ENCODE results near the gene ALPL.
"Not testable (repeated sequence)": the region's sequence is repeated elsewhere in the genome, so short reads cannot be mapped to it uniquely, and the experiment has no call there.

Gene ALPL

DNA sequence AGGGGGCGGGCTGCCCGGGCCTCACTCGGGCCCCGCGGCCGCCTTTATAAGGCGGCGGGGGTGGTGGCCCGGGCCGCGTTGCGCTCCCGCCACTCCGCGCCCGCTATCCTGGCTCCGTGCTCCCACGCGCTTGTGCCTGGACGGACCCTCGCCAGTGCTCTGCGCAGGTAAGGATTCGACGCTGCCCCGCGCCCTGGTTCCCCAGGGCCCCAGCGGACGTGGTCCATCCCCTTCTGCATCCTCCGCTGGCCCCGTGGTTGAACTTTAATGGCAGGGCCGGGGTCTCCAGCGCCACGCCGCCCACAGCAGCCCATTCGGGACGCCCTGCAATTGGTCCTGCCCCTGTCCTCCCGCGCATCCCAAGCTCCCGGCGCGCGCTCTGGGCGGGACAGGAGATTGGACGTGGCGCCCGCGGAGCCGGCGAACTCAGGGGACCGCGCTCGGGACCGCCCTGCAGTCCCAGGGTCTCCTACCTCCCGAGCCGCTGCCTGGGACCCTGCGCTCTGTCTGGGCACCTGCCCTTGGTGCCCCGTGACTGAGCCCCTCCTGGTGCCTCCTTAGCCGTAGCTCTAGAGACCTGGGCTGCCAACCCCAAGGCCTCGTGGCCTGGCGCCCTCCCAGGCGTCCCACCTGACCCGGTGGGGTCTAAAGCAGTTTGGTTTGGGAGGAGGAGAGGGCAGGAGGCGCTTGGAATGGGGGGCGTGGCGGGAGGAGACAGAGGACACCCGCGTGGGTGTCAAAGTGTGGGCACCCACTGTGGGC is at the start of gene ALPL:
ALPL (plus strand) TSS at position 73 of the 762 bp plus-strand sequence. CDS start 44,659 bp downstream, outside the sequence.
- peak; percentile 28 for DNase-seq

DNA sequence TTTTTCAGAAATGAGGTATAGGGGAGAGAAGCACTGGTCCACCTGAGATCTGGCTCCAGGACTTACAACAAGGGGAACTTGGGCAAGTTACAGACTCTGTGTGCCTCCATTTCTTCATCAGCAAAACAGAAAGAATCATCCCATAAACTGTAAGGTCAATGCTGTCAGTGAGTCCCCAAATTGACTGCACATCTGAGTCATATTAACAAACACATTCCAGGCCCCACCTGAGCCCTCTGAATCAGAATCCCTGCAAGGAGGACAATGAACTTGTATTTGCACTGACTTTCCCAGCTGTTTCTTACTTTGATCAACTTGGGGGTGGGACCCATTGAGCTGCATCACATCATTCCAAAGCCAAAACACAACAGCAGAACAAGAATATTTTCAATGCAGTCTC is 44.1 kb upstream of the ALPL start:
- DNase-seq, result not testable (repeated sequence)

DNA sequence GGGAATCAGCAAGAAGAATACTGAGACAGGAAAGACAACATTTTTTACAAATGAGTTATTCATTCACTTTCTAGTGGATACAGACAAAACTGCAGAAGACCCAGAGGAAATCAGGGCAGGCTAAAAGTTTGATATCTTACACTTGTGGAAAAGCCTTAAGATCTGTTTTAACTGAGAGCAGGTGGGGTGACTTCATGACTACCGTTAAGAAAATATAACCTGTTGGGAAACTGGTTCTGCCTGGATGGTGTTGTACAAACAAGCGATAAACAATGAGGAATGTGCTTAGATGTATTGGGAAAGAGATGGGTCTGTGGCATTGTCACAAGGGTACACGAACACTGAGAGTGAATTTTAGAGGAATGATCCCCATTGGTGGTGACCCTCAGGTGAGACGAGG is 41.3 kb upstream of the ALPL start:
- DNase-seq, result not testable (repeated sequence)

DNA sequence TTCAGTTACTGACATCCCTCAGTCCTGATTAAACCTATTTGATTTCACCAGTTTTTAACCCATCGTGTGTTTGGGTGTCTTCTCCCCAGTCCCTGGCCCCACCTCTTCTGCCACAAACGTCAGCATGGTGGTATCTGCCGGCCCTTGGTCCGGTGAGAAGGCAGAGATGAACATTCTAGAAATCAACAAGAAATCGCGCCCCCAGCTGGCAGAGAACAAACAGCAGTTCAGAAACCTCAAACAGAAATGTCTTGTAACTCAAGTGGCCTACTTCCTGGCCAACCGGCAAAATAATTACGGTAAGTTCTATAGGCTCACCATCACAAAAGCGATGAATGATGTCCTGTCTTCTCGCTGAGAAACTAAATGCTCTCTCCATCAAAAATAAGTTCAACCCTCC is 40.6 kb upstream of the ALPL start:
- DNase-seq, result no peak

DNA sequence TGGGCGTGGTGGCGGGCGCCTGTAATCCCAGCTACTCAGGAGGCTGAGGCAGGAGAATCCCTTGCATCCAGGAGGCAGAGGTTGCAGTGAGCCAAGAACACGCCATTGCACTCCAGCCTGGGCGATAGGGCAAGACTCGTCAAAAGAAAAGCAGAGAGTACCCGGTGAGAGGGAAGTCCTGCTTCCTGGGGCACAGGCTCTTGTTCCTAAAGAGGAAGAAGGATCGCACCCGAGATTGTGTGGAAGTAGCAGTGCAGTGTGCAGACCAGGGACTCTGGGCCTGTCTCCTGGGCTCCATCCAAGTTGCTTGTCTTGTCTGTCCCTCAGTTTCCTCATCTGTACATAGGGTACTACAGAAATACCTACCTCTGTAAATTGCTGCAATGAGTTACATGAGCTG is 39.6 kb upstream of the ALPL start:
- DNase-seq, result no peak

DNA sequence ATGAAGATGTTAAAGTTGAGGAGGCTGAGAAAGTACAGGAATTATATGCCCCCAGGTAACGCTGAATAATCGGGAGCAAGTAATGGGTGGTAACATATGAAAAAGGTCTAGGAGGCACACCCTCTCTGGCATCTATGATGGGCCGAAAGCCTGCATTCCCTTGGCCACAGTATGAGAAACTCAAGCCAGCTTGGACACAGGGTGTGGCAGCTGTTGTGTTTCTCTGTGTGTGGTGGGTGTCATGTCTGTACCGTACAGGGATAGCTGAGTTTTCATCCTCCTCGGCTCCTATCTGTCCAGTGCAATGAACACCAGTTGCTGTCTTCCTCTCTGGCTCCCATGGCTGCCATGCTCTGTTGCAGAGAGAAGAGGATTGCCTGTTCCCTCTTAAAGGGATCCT is 36.4 kb upstream of the ALPL start:
- DNase-seq, result no peak

DNA sequence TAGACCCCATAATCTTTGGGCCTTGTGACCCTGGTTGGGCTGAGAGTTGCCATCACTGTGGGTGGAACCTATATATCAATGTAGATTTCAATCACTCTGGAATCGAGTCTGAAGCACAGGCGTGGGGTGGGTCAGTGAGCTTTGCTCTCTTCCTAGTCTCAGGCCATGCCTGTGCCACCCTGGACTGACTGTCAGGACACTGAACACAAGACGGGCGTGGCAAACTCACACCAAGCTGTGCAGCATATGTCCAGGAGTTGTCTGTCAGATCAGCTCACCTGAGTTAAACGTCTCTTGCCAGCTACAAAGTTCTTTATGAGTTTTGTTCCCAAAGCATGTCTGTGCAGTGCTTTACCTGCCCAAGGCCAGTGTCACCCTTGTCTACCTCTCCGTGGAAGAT is 30.9 kb upstream of the ALPL start:
- no peak for DNase-seq

DNA sequence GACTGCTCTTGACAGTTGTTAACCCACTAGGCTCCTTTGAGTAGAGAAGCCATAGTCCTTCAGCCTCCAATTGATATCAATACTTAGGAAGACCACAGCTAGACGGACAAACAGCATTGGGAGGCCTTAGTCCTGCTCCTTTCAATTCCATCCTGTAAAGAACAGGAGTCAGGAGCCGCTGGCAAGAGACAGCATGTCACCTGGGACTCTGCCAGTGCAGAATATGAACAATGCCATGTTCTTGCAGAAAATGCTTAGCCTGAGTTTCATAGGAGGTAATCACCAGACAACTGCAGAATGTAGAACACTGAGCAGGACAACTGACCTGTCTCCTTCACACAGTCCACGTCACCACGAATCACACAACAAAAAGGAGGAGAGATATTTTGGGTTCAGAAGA is 25.3 kb upstream of the ALPL start:
- not testable (repeated sequence) for DNase-seq

DNA sequence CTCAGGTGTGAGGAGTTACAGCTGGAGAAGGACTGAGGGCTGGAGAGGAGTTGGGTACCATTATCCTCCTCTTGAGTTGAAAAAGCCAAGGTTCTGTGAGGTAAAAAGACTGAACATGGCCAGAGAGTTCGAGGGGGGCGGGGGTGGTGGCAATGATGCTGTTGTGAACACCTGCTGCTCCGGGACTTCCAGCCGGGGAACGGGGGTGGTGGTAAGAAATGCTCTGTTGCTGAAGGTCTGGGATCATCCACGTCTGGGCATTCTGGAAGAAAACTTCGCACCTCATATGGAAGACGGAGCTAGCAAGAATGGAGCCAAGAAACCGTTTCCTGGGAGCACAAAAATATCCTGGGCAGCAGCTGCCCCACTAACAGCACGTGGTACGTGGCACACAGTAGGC is 20.1 kb upstream of the ALPL start:
- no peak for DNase-seq

DNA sequence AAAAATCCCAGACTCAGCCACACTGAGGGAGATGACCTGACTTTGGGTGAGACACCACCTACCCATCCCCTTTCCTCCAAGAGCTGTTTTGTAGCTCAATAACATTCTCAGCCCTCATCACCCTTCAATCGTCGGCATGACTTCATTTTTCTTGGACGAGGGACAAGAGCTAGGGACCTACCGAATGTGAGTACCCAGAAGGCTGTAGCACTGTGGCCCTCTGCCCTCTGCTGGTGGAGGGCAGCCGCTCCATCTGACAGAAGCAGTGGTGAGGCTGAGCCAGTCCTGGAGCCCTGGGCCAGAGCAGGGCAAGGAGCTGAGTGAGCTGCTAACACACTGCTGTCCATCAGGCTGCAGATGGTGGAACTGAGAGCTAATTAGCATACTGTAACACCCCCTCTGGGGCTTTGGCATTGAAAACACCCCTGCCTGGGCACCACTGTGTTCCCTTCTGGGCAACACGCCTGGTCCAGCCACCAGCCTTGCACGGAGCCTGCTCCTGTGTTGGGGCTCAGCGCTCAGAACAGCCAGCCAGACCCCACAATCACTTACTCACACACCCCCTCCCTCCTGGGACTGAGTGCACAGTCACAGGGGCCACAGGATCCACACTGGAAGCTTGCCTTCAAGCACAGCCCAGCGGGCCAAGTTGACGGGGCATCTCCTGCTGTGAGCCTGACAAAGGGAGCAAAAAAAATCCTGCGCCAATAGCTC is 18.3 kb upstream of the ALPL start:
- DNase-seq, result no peak

DNA sequence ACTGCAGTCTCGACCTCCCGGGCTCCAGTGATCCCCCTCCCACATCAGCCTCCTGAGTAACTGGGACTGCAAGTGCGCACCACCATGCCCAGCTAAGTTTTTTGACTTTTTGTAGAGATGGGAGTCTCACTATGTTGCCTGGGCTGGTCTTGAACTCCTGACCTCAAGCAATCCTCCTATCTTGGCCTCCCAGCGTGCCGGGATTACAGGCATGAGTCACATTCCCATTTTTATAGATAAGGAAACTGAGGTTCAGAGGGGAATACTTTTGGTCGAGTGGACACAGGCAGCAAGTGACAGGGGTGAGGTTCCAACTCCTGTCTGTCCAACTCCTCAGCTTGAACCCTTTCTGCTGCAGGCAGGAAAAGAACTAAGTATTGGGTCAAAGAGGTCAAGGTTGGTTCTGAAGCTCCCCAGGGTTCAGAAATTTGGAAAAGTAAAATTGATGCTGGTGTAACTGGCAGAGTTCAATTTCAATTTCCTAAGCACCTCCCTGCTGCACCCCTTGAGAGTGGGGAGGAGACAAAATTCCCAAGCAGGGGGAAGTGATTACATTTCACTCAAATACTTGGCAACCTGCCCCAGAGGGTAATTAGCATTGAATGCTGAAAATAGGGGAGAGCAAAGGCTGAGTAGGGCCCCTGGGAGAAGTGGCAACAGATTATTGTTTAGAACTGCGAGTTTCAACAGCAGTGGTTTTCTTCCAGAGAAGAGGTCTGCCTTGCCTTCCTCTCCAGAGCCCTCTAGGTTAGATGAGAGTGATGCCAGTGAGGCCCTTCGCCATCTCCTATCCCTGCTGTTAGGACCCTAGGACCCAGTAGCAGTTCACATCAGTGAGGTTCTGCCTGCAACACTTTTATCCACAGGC is 17.5 kb upstream of the ALPL start:
- DNase-seq, result no peak

DNA sequence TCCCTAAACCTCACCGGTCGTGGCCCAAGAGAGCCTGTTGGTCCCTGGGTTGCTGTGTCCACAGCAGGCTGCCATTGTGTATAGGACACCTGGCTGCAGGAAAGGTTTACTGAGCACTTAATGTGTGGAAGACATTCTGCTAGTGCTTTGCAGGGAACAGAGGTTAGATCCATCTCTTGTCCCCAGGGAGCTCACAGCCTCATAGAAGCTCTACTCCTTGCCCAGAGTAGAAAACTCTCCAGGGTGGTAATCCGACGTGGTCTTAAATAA is 16.9 kb upstream of the ALPL start:
- no peak for DNase-seq

DNA sequence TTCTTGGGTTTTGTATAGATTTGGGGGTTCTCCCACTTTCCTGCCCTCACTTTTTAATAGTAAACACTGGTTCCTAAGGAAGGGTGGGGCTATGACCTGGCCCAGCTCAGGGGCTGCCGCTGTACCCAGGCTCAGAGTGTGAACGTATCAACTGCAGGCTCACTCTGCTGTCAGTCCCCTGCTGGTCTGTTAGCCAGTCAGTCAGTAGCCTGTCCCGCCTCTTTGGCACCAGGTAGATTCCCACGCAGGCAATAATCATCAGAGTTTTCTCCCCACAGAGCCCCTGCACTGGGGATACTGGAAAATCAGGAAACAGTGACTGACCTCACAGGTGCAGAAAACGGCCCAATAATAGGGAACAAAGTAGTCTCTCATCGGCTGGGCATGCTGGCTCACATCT is 15.0 kb upstream of the ALPL start:
- no peak for DNase-seq

DNA sequence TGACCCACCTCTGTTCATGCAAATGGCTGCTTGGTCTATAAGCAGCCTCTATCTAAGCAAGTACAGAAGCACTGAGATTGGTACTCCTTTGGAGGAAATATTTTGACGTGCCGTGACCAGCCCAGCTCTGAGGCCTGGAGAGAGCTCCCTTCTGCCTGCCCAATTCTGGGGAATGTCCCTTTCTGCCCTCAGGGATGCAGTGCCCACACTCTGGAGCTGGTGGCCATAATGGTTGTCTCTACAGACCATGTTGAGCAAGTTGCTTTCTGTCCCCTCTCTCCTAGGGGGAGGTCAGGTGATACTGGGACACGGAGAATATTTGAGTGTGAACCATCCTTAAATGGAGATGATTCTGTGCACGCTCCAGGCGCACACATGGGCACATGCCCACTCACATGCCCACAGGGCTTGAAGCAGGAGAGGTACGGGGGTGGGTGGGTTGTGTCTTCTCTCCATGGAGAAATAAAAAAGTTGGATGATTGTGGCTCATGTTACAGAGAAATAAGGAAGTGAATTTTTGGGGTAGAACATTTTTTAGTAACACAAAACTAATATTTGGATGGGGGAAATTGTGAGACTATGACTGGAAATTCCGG is 13.9 kb upstream of the ALPL start:
- no peak for DNase-seq

DNA sequence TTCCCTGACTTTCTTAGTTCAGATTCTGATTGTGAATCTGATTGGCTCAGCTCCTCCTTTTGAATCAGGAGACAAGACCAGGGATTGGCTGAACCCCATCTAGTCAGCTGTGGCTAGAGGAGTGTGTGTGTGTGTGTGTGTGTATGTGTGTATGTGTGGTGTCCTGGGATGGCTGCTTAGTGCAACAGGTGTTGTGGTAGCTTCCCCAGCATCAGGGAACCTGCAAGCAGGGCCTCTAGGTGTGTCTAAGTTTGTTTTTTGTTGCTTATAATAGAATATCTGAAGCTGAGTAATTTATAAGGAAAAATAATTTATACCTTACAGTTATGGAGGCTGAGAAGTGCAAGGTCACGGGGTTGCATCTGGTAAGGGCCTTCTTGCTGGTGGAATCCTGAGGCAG is 13.2 kb upstream of the ALPL start:
- DNase-seq, result no peak

DNA sequence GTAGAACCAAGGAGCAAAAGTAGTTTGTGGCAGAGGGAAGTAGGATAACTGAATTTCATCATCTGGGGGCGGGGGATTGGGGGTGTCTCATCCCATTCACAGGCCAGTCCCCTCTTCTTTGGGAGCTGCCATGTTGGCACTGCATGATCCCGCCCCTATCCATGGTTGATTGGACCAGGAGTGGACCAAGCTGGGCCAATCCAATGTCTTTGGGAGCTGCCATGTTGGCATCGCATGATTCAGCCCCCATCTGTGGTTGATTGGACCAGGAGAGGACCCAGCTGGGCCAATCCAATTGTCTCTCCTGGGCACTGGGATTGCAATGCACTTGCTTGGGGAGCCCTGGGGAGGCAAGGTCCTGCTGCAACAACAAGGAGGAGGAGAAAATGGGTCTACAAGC is 12.3 kb upstream of the ALPL start:
- DNase-seq, result no peak

DNA sequence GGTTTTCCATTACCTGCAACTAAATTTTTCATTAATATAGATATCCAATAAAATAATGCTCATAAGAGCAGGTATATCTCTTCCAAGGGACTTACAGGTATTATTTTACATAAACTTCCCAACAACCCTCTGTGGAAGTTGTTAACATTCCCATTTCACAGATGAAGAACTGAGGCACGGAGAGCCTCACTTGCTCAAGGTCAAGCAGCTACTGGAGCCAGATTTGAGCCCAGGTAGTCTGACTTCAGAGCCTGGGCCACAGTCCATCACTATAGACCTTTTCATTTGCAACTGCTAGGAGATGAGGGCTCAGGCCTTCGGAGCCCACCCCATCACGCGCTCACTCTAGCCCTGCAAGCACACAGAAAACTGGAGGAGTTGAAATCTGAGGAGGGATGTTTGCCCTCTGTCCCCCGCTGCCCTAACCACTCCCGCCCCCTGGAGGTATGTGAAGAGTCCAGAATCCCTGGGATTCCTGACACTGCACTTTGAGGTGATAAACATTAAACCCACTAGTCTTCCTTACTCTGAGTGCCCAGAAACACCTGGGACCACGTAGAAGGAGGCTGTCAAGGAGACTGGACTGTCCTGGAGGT is 11.7 kb upstream of the ALPL start:
- no peak for DNase-seq

DNA sequence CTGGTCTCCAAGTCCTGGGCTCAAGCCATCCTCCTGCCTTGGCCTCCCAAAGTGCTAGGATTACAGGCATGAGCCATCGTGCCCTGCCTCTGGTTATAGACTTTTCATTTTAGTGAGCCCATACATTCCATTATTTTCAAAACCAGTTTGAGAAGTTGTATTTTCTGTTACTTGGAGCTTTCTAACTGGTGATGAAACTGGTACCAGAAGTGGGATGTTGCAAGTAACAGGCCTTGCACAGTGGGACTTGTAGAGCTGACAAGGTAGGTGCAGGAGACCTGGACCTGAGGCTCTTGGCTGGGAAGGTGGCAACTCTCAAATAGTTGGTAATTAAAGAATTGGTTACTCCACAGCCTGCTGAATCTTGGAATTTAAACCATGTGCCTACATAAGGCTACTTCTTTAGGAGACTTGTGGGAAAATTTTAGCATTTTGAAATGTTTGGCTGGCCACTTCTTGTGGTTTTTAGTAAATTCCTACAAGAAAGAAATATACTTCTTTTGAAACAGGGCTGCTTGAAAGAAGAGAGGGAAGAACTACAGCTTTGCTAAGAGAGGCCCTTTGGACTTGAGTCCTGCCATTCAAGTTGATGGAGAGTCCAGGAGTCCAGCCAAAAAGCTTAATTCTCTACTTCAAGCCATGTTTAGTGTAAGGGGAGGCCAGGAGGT is 9.8 kb upstream of the ALPL start:
- no peak for DNase-seq

DNA sequence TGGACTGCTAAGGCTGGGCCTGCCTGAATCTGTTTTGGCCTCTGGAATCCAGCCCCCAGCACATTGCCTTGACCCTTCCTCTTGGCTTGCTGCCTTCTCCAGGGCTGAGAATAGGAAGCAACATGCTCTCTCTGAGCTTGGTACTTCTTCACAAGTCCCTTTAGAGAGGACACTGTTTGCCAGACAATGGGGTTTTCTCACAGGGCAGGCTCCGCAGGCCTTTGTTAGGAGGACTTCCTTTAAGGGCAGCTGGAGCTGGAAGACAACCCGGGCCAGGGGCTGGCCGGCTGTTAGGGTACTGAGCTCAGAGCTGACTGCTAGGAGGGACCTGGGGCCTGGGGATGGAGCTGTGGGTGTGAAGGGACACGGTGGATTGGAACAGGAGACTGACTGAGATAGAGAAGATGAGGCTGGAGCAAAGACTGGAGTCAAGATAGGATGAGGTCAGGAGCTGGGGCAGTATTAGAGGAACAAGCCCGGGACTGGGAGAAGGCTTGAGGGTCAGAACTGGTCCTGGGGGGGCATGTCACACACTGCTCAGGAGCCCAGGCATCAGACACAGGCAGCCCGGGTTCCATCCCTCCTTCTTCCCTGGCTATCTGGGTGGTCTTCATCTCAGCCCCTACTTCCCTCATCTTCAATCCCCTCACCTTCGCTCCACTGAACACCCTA is 5.4 kb upstream of the ALPL start:
- no peak for DNase-seq

DNA sequence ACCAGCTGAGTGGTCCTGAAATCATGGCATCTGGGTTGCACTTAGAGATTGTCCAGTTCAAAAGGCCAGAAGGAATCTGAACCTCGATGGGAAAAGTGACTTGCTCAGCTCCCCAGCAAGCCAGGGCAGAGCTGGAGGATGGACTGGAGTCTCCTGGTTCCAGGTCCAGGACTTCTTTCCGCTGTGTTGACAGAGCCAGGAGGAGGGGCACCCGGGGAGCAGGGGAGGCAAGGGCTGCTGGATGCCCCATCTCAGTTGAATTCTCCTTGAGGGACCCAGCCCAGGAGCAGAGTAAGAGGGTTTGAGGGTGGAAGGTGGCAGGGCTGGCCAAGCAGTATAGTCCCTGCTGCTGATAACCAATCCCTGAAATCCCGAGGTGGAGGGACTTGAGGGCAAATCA is 2.4 kb upstream of the ALPL start:
- no peak for DNase-seq

DNA sequence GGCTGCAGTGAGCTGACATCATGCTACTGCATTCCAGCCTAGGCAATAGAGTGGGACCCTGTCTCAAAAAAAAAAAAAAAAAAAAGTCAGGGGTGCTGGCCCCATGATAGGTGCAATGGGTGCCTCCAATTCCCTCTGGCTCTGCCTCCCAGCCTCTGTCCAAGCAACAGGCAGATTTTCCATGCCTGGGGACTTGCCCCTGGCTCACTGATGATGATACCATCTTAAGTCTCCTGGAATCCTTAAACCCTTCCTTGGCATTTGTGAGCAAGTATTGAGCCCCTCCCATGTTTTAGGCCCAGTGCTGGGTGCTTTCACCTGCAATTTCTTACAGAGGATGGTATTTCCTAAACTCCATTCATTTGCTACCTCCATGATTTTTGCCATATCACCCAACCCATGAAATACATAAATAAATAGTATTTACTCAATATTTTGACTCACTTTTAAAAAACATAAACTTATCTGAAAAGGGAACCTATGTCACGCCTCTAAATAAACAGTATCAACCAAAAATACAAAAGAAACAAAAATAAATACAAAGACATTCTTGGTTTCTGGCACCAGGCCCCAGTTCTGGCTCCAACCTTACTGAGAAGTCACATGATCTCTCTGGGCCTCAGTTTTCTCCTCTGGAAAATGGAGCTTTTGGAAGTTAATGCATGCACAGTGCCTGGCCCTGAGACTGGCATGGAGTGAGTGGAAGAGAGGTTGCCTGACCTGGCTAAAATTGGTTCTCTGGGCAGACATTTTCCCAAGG is 1.5 kb upstream of the ALPL start:
- no peak for DNase-seq
